HG03460 (cell line): ENCODE results near the gene SH3RF3.

ENCODE experiments used
- ATAC-seq: cut with Tn5 transposase; IDR thresholded peaks from one replicate; pipeline ENCODE4 v1.9.1; 2021; ENCODE audit not compliant: unreplicated experiment

SH3RF3 gene

GRCh38 chr2:109405873-109406272 lies 276.9 kb downstream of the SH3RF3 start:
- ATAC-seq = no peak

GRCh38 chr2:109406301-109406700 lies 277.3 kb downstream of the SH3RF3 start:
- ATAC-seq = no peak

GRCh38 chr2:109407276-109408042 lies 278.5 kb downstream of the SH3RF3 start:
- no peak for ATAC-seq

- no peak for ATAC-seq
Observed at GRCh38 chr2:109408043-109408335, 279.0 kb downstream of the SH3RF3 start.

GRCh38 chr2:109409321-109410038 lies 280.5 kb downstream of the SH3RF3 start:
- no peak for ATAC-seq

- ATAC-seq = no peak
Observed at GRCh38 chr2:109410039-109410815, 281.2 kb downstream of the SH3RF3 start.

- no peak for ATAC-seq
Observed at GRCh38 chr2:109411640-109412325, 282.8 kb downstream of the SH3RF3 start.

- no peak for ATAC-seq
Observed at GRCh38 chr2:109415581-109416013, 286.6 kb downstream of the SH3RF3 start.

GRCh38 chr2:109417701-109418335 lies 288.8 kb downstream of the SH3RF3 start:
- no peak for ATAC-seq

- ATAC-seq = no peak
Observed at GRCh38 chr2:109418716-109419115, 289.7 kb downstream of the SH3RF3 start.

- ATAC-seq = no peak
Observed at GRCh38 chr2:109419171-109419756, 290.3 kb downstream of the SH3RF3 start.

- no peak for ATAC-seq
Observed at GRCh38 chr2:109419960-109420370, 291.0 kb downstream of the SH3RF3 start.

- no peak for ATAC-seq
Observed at GRCh38 chr2:109421101-109421500, 292.1 kb downstream of the SH3RF3 start.

GRCh38 chr2:109421642-109422041 lies 292.6 kb downstream of the SH3RF3 start:
- ATAC-seq = no peak

- no peak for ATAC-seq
Observed at GRCh38 chr2:109422071-109422757, 293.2 kb downstream of the SH3RF3 start.

- no peak for ATAC-seq
Observed at GRCh38 chr2:109422758-109423500, 293.9 kb downstream of the SH3RF3 start.

GRCh38 chr2:109423556-109424359 lies 294.8 kb downstream of the SH3RF3 start:
- ATAC-seq = no peak

GRCh38 chr2:109425411-109425810 lies 296.4 kb downstream of the SH3RF3 start:
- ATAC-seq = no peak
